Fibroblast of the aortic adventitia (primary cell): Measurements from ENCODE around the gene TUBB6. TPM values are rescaled to one million over a fixed set of nuclear protein-coding genes. Genes with fewer than 3 reads are reported as not detected.

ENCODE experiments used
- DNase-seq: peaks from one replicate; pipeline ENCODE4 v3.0.0-alpha.2; 2010; ENCODE audit warnings: low read depth
- H3K4me3 ChIP-seq: 2 replicates; pipeline ENCODE4 v1.5.1; 2011; ENCODE audit warnings: low read depth, mild to moderate bottlenecking, control low read depth, low read length, moderate library complexity
- total RNA-seq: library from RNA; depleted of rRNA; stranded (reverse); fragments of >200 nt; gene quantifications from 2 replicates; pipeline ENCODE4 v1.2.3, GENCODE V29; 2012; ENCODE audit warnings: low replicate concordance
- TF ChIP-seq, protein P1 (sequence below): IDR thresholded peaks from 2 replicates; pipeline ENCODE4 v1.5.1; 2011; ENCODE audit warnings: mild to moderate bottlenecking, low read length, control low read depth, inconsistent platforms; ENCODE audit not compliant: insufficient read depth

The TUBB6 gene
- total RNA-seq, 1 donor = 358 TPM

DNA sequence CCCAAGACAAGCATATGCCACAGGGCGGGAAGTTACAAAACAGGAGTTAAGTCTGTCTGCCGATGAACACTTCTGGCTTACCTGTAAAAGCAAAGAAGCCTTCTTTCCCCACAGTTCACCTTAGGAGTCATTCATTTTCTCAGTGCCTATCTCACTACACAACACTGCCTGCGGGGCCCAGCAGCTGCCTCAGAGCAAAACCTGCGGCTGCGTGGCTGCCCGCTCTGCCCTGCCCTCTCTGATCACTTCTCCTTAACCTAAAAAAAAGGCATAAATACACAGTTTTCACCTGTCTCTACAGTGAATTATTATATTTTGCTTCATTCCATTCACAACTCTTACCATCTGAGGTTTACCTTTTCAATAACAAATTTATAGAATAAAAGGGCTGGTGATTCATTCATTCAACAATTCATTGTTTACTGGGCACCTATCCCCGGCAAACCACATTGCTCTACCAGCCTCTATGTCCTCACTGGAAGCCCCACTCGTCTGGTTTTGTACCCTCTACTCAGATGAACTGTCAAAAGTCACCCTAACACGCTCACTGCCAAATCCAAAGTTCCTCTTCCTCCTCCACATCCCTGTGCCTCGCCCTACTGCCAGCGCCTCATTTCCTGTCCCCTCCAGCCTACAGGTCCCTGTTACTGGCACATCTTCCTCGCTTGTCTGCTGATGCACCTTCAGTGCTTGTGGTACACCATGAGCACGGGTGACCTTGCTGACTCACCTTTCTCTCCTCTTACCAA is 37.6 kb downstream of the TUBB6 start:
- TF ChIP-seq, protein P1, sequence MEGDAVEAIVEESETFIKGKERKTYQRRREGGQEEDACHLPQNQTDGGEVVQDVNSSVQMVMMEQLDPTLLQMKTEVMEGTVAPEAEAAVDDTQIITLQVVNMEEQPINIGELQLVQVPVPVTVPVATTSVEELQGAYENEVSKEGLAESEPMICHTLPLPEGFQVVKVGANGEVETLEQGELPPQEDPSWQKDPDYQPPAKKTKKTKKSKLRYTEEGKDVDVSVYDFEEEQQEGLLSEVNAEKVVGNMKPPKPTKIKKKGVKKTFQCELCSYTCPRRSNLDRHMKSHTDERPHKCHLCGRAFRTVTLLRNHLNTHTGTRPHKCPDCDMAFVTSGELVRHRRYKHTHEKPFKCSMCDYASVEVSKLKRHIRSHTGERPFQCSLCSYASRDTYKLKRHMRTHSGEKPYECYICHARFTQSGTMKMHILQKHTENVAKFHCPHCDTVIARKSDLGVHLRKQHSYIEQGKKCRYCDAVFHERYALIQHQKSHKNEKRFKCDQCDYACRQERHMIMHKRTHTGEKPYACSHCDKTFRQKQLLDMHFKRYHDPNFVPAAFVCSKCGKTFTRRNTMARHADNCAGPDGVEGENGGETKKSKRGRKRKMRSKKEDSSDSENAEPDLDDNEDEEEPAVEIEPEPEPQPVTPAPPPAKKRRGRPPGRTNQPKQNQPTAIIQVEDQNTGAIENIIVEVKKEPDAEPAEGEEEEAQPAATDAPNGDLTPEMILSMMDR = no peak
- no peak for DNase-seq
- H3K4me3 ChIP-seq = no peak overlapping the region

DNA sequence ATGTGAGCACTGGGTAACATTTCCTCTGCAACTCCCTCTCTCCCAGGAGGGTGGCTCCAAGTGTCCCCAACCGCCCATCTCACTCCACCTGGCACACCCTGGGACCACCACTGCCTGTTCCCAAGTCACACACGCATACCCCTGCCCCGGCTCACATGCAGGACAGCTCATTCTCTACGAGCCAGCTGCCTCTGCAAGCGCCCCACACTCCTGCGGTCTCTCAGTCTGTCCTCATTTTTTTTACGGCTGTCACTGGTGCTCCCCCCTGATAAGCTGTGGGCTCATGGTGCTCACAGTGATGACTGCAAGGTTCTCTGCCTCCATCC is 38.2 kb downstream of the TUBB6 start:
- TF ChIP-seq, protein P1 = no peak
- no peak for DNase-seq
- no peak overlapping the region for H3K4me3 ChIP-seq

DNA sequence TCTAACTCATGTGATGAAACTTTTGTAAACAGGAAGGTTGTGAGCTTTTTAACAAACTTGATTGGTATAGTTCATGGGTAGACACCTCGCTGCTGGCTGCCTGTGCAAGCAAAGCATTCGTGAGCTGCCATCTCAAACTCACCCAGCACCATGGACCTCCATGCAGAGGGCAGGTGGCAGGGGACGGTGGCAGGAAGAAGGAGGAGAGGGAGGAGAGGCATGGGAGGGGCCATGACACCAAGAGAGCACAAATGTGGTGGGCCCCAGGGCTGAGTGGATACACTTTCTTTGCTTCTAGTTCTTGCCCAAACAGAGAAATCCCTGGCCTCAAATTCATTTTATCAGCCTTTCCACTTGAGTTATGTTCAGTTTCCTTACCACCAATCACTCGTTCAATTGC is 39.9 kb downstream of the TUBB6 start:
- no peak for DNase-seq
- no peak overlapping the region for H3K4me3 ChIP-seq
- TF ChIP-seq, protein P1 = no peak

GRCh38 chr18:12352188-12352587 is 44.1 kb downstream of the TUBB6 start:
- no peak for DNase-seq
- no peak overlapping the region for H3K4me3 ChIP-seq
- TF ChIP-seq, protein P1 = no peak

- H3K4me3 ChIP-seq = no peak overlapping the region
- TF ChIP-seq, protein P1 = no peak
- DNase-seq = peak; percentile 56
Measured at GRCh38 chr18:12359515-12359927, 51.5 kb downstream of the TUBB6 start.

DNA sequence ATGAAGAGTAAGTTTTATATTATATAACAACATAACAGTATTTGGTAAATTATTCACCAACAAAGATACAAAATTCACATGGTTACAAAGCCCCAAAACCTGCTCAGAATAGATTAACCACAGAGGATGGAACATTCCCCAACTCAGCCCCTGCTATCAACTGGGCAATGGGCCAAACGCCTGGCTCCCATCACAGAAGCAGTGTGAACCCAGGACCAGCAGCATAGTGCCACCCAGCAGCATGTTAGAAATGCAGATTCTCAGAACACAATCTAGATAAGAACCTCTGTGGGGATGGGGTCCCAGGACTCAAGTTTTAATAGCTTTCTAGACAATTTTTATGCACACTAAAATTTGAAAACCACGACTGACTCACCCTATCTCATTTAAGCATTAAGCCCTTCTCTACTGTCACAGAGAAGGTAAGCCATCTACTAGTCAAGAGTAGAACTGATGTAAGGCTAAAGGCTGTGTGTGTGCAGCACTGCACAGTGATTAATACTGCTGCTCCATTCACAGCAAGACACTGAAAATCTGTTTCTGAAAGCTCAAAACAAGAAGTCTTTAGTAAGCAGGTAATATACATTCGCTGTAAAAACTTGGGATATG is 53.8 kb downstream of the TUBB6 start:
- DNase-seq = peak; percentile 21
- H3K4me3 ChIP-seq = no peak overlapping the region
- TF ChIP-seq, protein P1 = no peak
